Bronchus fibroblast of lung (primary cell): ENCODE results near the gene GNAS. TPM values are rescaled to one million over a fixed set of nuclear protein-coding genes. Genes with fewer than 3 reads are reported as not detected.

Source experiments
- total RNA-seq: library from RNA; depleted of rRNA; stranded (reverse); fragments of >200 nt; gene quantifications from 2 replicates; pipeline ENCODE4 v1.2.3, GENCODE V29; 2015

The GNAS gene
- 370 and 406 TPM in 2 replicates for total RNA-seq

GRCh38 chr20:58852543-58853271 lies at the start of gene GNAS:
TSS of gene GNAS (plus strand) at chr20:58852716.

GRCh38 chr20:58850693-58851174 lies 1.8 kb upstream of the GNAS start, which contains the start of gene GNAS-AS1:
TSS of gene GNAS-AS1 (minus strand) at chr20:58850902.

Other genes with a start within 250 kb of the GNAS start
- 9.4 and 17.7 TPM in 2 replicates for gene STX16, start 201.4 kb upstream of the GNAS start, total RNA-seq
- 13.8 and 19.0 TPM in 2 replicates for gene NPEPL1, start 159.9 kb upstream of the GNAS start, total RNA-seq
- 0.67 and 1.2 TPM in 2 replicates for gene GNAS-AS1, start 1.8 kb upstream of the GNAS start, total RNA-seq
- gene NELFCD, start 128.5 kb downstream of the GNAS start, total RNA-seq: 55.1 and 56.3 TPM in 2 replicates
- gene CTSZ, start 154.5 kb downstream of the GNAS start, total RNA-seq: 52.8 and 58.0 TPM in 2 replicates
- not detected in 2 replicates for gene TUBB1, start 166.7 kb downstream of the GNAS start, total RNA-seq
- 16.2 and 16.8 TPM in 2 replicates for gene ATP5F1E, start 179.6 kb downstream of the GNAS start, total RNA-seq
- gene PRELID3B, start 190.1 kb downstream of the GNAS start, total RNA-seq: 36.1 and 43.0 TPM in 2 replicates